ENCODE results near the gene EPB41. TPM values are rescaled to one million over a fixed set of nuclear protein-coding genes. Genes with fewer than 3 reads are reported as not detected.

Gene EPB41
- total and polyA plus RNA-seq, 9 of the 15 experiments (the other 6 are each of a cell fraction or from before 2014, with no cell fraction given) = 3.7 to 213 (median 141) TPM

DNA sequence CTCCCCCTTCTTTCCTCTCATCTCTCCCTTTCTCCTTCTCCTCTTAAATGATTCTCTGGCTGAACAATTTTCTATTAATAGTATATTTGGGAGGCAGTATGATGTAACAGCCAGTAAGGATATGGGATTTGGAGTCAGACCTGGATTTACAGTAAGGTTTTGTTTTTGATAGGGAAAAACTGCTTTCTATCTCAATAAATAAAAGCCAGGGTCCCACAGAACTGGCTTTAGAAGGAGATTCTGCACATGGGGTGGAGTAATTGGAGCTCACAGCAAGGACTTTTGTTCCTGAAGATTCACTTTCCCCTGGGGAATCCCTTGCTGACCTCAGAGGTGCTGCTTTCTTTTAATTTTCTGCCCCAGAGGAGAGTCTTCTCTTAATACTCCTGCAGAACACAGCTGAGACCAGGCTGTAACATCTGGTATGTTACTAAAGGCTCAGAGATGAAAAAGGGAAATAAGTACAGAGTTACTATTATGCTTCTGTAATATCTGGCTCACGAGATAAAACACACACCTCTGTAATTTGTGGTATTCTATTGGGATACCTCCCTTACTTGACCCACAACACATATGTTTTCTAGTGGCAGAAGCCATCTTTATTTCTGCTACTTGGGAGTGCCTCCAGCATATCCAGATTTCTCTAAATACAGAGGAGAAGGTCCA, 13.4 kb downstream of the EPB41 start (continued):
- 0 out of 2 replicates have a peak, but pooled peaks have one; percentile 25 for TF ChIP-seq DEAF1 (CRISPR knock-in tag; IDR thresholded peaks at IDR 0.05)
- peak; percentile 14; the same call in 1 of the 2 replicates for TF ChIP-seq NCOR1 (IDR thresholded peaks at IDR 0.05)
- peak; percentile 55; the same call in 1 of the 2 replicates for TF ChIP-seq MEF2A (IDR thresholded peaks at IDR 0.05; ENCODE audit: control insufficient read depth, low read depth, low read length)
- peak in 1 of 3 experiments; percentile 65 for TF ChIP-seq YY1 (IDR thresholded peaks at IDR 0.05; ENCODE audit: borderline replicate concordance in 1 of 3, control insufficient read depth in 1 of 3, extremely low read depth in 1 of 3, insufficient read depth in 3 of 3, insufficient read length in 1 of 3, insufficient replicate concordance in 2 of 3, low read depth in 1 of 3, low read length in 2 of 3)
- TF ChIP-seq SRF (CRISPR knock-in tag; IDR thresholded peaks at IDR 0.05) = peak in 1 of 2 experiments; percentile 13; a peak in 1 of 4 replicates
- no peak for TF ChIP-seq CCNT2 (IDR thresholded peaks at IDR 0.05; ENCODE audit: borderline replicate concordance, extremely low read depth, insufficient read length, low read depth, low read length)
- peak in 1 of 2 experiments; percentile 14; a peak in 1 of 4 replicates for TF ChIP-seq FOXK2 (conservative IDR thresholded peaks at IDR 0.05 in 1 of 2, IDR thresholded peaks at IDR 0.05 in 1 of 2; ENCODE audit: low read depth in 2 of 2)
- TF ChIP-seq BRD9 (IDR thresholded peaks at IDR 0.05; ENCODE audit: low read depth, partially characterized antibody) = peak; percentile 25
- TF ChIP-seq NELFE (IDR thresholded peaks at IDR 0.05; ENCODE audit: insufficient read depth, insufficient read length) = no peak
- no peak for TF ChIP-seq ZNF354B (CRISPR knock-in tag; IDR thresholded peaks at IDR 0.05)
- 0 out of 2 replicates have a peak, but pooled peaks have one; percentile 42 for TF ChIP-seq MEF2D (tag; conservative IDR thresholded peaks at IDR 0.05; ENCODE audit: low read depth)
- no peak for TF ChIP-seq DNMT1 (IDR thresholded peaks at IDR 0.05)
- TF ChIP-seq BRD4 (IDR thresholded peaks at IDR 0.05) = no peak
- TF ChIP-seq, protein P1, sequence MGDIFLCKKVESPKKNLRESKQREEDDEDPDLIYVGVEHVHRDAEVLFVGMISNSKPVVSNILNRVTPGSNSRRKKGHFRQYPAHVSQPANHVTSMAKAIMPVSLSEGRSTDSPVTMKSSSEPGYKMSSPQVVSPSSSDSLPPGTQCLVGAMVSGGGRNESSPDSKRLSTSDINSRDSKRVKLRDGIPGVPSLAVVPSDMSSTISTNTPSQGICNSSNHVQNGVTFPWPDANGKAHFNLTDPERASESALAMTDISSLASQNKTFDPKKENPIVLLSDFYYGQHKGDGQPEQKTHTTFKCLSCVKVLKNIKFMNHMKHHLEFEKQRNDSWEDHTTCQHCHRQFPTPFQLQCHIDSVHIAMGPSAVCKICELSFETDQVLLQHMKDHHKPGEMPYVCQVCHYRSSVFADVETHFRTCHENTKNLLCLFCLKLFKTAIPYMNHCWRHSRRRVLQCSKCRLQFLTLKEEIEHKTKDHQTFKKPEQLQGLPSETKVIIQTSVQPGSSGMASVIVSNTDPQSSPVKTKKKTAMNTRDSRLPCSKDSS (IDR thresholded peaks at IDR 0.05; ENCODE audit: low read depth, partially characterized antibody) = no peak
- 0 out of 2 replicates have a peak, but pooled peaks have one; percentile 21 for TF ChIP-seq JUND (IDR thresholded peaks at IDR 0.05; ENCODE audit: borderline replicate concordance, low read depth, low read length)
- TF ChIP-seq JUND (tag; IDR thresholded peaks at IDR 0.05; ENCODE audit: borderline replicate concordance, low read depth, low read length) = no peak
- no peak for TF ChIP-seq PCBP1 (IDR thresholded peaks at IDR 0.05; ENCODE audit: low read depth, low read length, poor library complexity, severe bottlenecking)
- no peak for TF ChIP-seq NFYB (IDR thresholded peaks at IDR 0.05; ENCODE audit: extremely low read depth, insufficient read length)
- TF ChIP-seq PTTG1 (tag; IDR thresholded peaks at IDR 0.05; ENCODE audit: low read depth) = peak; percentile 34; the same call in 1 of the 2 replicates
- TF ChIP-seq ZNF444 (CRISPR knock-in tag; IDR thresholded peaks at IDR 0.05) = no peak
- peak in 1 of 2 experiments; percentile 24; a peak in 1 of 4 replicates for TF ChIP-seq MAZ (CRISPR knock-in tag; conservative IDR thresholded peaks at IDR 0.05 in 1 of 2, IDR thresholded peaks at IDR 0.05 in 1 of 2)
- no peak for TF ChIP-seq ZBED1 (IDR thresholded peaks at IDR 0.05)
